Calu3 (cell line): Measurements from ENCODE around the gene KANSL1. TPM values are rescaled to one million over a fixed set of nuclear protein-coding genes. Genes with fewer than 3 reads are reported as not detected.

Experiments used
- BruUV-seq: library from RNA; stranded (reverse); fragments of 400-500 nt; replicated peaks from 2 replicates; lab custom pipeline; 2021; lab: Mats Ljungman, UMichigan
- CTCF ChIA-PET: fragments of 300-600 bp; sonication (Branson Sonifier 250); formaldehyde crosslinking; loops from one replicate; lab custom pipeline; 2022; ENCODE audit warnings: antibody characterized with exemption; lab: Charles Lee
- DNase-seq: peaks from one replicate; pipeline ENCODE4 v3.0.0; 2022
- H3K27ac Mint-ChIP-seq: one replicate; pipeline ENCODE4 v1.8.0; 2022; ENCODE audit warnings: mixed read lengths; ENCODE audit not compliant: unreplicated experiment
- H3K27me3 Mint-ChIP-seq: one replicate; pipeline ENCODE4 v1.8.0; 2022; ENCODE audit warnings: mixed read lengths; ENCODE audit not compliant: unreplicated experiment
- H3K36me3 Mint-ChIP-seq: one replicate; pipeline ENCODE4 v1.8.0; 2022; ENCODE audit warnings: mild to moderate bottlenecking, moderate library complexity, mixed read lengths; ENCODE audit not compliant: insufficient read depth, unreplicated experiment
- H3K4me1 Mint-ChIP-seq: one replicate; pipeline ENCODE4 v1.8.0; 2022; ENCODE audit warnings: mild to moderate bottlenecking, low read depth, mixed read lengths; ENCODE audit not compliant: unreplicated experiment
- H3K4me3 Mint-ChIP-seq: one replicate; pipeline ENCODE4 v1.8.0; 2022; ENCODE audit warnings: mild to moderate bottlenecking, low read depth, moderate library complexity, mixed read lengths; ENCODE audit not compliant: unreplicated experiment
- H3K9me3 Mint-ChIP-seq: one replicate; pipeline ENCODE4 v1.8.0; 2022; ENCODE audit warnings: low read depth, mixed read lengths; ENCODE audit not compliant: unreplicated experiment
- CTCF ChIP-seq: fragments of 200-600 bp; IDR thresholded peaks from one replicate; pipeline ENCODE4 v1.8.0; 2022; ENCODE audit warnings: antibody characterized with exemption; ENCODE audit not compliant: unreplicated experiment
- intact Hi-C: fragments of 100-400 bp; cut with micrococcal nuclease; formaldehyde crosslinking; loops from one replicate; pipeline ENCODE4 v1.10.0; 2022; ENCODE audit not compliant: unreplicated experiment
- total RNA-seq: library from RNA; stranded (reverse); gene quantifications from 2 replicates; pipeline ENCODE4 v1.2.3, GENCODE V29; 2022

Gene KANSL1
- total RNA-seq, 1 experiment from 2014 or later, result 190 TPM

DNA sequence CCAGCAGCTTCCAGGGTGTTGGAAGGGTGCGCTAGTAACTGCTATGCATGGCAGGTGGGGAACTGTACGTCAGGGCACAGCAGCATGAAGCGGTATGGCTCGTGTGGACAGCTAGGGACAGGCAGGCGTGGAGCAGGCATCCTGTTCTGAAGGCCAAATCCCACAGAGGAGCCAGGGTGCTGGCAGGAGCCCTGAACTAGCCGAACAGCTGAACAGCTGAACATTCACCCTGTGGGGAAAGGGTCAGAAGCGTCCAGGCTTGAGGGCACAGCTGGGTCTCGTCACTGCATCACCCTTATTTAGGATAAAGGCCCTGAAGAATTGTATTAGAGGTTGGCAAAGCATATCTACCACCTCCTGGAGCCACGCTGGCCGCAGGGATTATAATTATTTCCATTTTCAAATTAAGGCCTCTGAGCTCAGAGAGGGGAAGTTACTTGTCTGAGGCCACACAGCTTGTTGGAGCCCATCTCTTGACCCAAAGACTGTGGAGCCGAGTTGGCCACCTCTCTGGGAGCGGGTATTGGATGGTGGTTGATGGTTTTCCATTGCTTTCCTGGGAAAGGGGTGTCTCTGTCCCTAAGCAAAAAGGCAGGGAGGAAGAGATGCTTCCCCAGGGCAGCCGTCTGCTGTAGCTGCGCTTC is 197.5 kb downstream of the KANSL1 start:
- no TSS peak for BruUV-seq
- DNase-seq, result no peak
- CTCF ChIA-PET, result no interaction called here
- Mint-ChIP-seq H3K9me3 (no peaks in the 10 kb centered on the region), H3K27ac (no peak overlapping the region), H3K4me3 (no peak overlapping the region), H3K4me1 (no peaks in the 10 kb centered on the region), H3K36me3 (no peaks in the 10 kb centered on the region), H3K27me3 (peaks cover 44% of the 10 kb centered on the region)
- intact Hi-C loops, result no loop called here
- no peak for TF ChIP-seq CTCF

- Mint-ChIP-seq H3K27me3 (peaks cover 44% of the 10 kb centered on the region), H3K4me3 (no peak overlapping the region), H3K36me3 (no peaks in the 10 kb centered on the region), H3K4me1 (no peaks in the 10 kb centered on the region), H3K9me3 (no peaks in the 10 kb centered on the region), H3K27ac (no peak overlapping the region)
- no peak for DNase-seq
- BruUV-seq, result no TSS peak
- CTCF ChIA-PET, result interaction anchor here (0.6 kb wide), 1 partner anchor 72 kb away, joined by 3 read pairs; no protein-coding TSS in a partner anchor
- TF ChIP-seq CTCF, result no peak
- intact Hi-C loops, result no loop called here
Measured at GRCh38 chr17:45994987-45995386, 198.2 kb downstream of the KANSL1 start.

- H3K4me1 Mint-ChIP-seq, result no peaks in the 10 kb centered on the region
- CTCF ChIA-PET, result no interaction called here
- H3K9me3 Mint-ChIP-seq, result no peaks in the 10 kb centered on the region
- TF ChIP-seq CTCF, result no peak
- no peak overlapping the region for H3K27ac Mint-ChIP-seq
- BruUV-seq, result no TSS peak
- H3K36me3 Mint-ChIP-seq, result no peaks in the 10 kb centered on the region
- peaks cover 46% of the 10 kb centered on the region for H3K27me3 Mint-ChIP-seq
- DNase-seq, result no peak
- intact Hi-C loops, result no loop called here
- H3K4me3 Mint-ChIP-seq, result no peak overlapping the region
Measured at GRCh38 chr17:45993962-45994627, 199.1 kb downstream of the KANSL1 start.

- CTCF ChIA-PET, result interaction anchor here (0.6 to 1.3 kb wide), 2 partner anchors 10 to 745 kb away, joined by 3 read pairs; no protein-coding TSS in a partner anchor
- Mint-ChIP-seq H3K27ac (no peak overlapping the region), H3K9me3 (no peaks in the 10 kb centered on the region), H3K4me3 (no peak overlapping the region), H3K27me3 (peaks cover 58% of the 10 kb centered on the region), H3K36me3 (no peaks in the 10 kb centered on the region), H3K4me1 (no peaks in the 10 kb centered on the region)
- no peak for TF ChIP-seq CTCF
- DNase-seq, result no peak
- BruUV-seq, result no TSS peak
- intact Hi-C loops, result no loop called here
Measured at GRCh38 chr17:45992904-45993303, 200.3 kb downstream of the KANSL1 start.
